Measurements from ENCODE around the gene PROX2.

GRCh38 chr14:74835645-74836250, 40.2 kb downstream of the PROX2 start:
- TF ChIP-seq, protein P1, sequence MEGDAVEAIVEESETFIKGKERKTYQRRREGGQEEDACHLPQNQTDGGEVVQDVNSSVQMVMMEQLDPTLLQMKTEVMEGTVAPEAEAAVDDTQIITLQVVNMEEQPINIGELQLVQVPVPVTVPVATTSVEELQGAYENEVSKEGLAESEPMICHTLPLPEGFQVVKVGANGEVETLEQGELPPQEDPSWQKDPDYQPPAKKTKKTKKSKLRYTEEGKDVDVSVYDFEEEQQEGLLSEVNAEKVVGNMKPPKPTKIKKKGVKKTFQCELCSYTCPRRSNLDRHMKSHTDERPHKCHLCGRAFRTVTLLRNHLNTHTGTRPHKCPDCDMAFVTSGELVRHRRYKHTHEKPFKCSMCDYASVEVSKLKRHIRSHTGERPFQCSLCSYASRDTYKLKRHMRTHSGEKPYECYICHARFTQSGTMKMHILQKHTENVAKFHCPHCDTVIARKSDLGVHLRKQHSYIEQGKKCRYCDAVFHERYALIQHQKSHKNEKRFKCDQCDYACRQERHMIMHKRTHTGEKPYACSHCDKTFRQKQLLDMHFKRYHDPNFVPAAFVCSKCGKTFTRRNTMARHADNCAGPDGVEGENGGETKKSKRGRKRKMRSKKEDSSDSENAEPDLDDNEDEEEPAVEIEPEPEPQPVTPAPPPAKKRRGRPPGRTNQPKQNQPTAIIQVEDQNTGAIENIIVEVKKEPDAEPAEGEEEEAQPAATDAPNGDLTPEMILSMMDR (IDR thresholded peaks at IDR 0.05; ENCODE audit: extremely low read depth in 1 of 2, insufficient read depth in 1 of 2, low read depth in 1 of 2, low read length in 2 of 2), result no peak
- TF ChIP-seq MYC (IDR thresholded peaks at IDR 0.05; ENCODE audit: low read depth, low read length), result no peak
